ENCODE results near the gene POLR2F. TPM values are rescaled to one million over a fixed set of nuclear protein-coding genes. Genes with fewer than 3 reads are reported as not detected.
"Not testable (repeated sequence)": the region's sequence is repeated elsewhere in the genome, so short reads cannot be mapped to it uniquely, and the experiment has no call there.

POLR2F gene
- total RNA-seq, 1 experiment from 2014 or later, result 138 TPM

DNA sequence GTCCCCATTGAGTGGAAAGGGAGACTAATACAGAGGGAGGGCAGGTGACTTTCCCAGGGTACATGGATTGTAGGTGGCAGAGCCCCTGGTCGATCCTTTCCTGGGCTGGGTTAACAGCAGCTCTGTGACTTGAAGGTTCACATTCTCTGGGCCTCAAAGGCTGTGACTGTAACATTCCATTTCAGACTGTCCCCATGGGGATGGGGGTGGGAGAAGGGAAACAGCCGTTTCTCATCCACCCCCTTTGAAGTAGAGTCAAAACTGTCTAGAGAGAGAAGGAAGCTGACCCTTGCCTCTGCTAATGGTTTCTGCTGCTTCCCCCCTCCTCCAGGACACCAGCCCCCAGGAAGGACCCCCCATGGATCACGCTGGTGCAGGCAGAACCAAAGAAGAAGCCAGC lies 28.2 kb upstream of the POLR2F start:
- no peak for DNase-seq (ENCODE audit: low read depth)

DNA sequence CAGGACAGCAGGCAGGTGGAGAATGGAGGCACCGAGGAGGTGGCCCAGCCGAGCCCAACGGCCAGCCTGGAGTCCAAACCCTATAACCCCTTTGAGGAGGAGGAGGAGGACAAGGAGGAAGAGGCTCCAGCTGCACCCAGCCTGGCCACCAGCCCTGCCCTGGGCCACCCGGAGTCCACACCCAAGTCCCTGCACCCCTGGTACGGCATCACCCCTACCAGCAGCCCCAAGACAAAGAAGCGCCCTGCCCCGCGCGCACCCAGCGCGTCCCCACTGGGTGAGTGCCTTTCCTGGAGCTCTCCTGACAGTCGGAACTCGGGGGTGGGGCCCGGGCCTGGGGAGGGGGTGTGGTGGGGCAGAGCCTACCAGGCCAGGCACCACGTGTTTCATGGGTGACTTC lies 27.7 kb upstream of the POLR2F start:
- DNase-seq (ENCODE audit: low read depth), result no peak

DNA sequence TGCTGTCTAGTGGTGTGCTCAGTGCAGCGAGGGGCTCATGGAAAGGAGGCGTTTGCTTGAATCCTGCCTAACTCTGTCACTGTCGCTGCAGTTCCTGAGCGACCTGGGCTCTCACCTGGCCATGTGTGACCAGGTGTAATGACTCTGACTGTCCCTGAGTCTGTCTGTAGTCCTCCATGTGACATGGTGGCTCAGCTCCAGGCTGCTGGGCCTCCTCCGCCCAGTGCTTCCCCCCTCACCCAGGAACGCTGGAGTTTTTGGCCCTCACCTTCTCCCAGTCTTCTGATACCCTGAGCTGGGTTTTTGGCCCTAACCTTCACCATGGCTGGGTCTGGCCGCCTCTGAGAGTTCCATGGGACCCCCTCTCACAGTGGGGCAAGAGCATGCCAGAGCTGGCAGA lies 27.1 kb upstream of the POLR2F start:
- no peak for DNase-seq (ENCODE audit: low read depth)

DNA sequence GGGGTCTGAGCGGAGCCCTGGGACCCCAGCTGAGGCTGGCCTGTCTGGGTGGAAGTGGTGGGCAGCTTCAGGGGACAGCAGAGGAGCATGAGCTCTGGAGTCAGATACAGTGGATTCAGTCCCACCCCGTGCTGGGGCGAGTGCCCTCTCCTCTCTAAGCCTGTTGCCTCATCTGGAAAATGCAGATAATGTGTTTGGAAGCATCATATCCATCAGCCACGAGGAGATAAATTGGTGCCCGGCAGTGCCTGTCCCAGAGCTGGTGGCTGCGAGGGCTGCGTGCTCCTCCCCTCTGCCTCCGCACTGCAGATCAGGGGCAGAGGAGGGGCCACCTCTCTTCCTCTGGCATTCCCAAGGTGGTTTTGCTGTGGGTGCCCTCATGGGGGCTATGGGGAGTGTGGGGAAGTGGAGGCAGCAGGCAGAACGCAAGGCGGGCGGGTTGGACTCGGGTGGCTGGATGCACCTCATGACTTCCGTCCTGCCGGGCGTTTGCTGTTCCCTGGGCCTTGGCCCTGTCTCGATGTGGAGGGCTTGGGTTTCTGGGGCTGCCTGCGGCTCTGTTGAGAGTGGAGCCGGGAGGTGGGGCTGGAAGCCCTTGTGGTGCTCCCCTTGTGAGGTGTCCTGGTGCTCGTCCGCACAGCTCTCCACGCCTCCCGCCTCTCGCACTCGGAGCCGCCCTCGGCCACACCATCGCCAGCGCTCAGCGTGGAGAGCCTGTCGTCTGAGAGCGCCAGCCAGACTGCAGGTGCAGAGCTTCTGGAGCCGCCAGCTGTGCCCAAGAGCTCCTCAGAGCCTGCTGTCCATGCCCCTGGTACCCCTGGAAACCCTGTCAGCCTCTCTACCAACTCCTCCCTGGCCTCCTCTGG lies 26.5 kb upstream of the POLR2F start:
- no peak for DNase-seq (ENCODE audit: low read depth)

DNA sequence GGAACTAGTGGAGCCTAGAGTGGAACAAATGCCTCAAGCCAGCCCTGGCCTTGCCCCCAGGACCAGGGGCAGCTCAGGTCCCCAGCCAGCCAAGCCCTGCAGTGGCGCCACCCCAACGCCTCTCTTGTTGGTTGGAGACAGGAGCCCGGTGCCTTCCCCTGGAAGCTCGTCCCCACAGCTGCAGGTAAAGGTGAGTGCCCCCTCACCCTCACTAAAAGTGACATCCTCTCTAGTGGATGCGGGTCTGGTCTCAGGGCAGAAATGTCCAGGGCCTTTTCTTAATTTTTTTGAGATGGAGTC lies 25.9 kb upstream of the POLR2F start:
- DNase-seq (ENCODE audit: low read depth), result no peak

DNA sequence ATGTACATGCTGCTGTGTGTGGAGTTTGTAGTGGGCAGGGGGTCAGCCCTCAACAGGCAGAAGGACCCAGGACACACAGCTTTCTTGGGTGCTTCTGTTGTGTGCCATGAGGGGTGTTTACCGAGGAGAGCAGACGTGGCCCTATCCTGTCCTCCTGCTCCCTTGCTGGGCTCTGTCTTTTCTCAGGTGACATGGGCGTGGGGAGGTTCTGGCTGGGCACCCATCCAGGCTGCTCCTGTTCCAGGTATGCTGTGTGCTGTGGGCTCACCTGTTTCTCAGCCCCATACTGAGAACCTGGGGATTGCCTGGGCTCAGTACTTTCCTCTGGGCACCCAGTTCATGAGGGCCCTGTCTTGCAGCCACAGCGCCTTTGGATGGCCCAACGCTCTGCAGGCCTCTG lies 24.1 kb upstream of the POLR2F start:
- DNase-seq (ENCODE audit: low read depth), result no peak

DNA sequence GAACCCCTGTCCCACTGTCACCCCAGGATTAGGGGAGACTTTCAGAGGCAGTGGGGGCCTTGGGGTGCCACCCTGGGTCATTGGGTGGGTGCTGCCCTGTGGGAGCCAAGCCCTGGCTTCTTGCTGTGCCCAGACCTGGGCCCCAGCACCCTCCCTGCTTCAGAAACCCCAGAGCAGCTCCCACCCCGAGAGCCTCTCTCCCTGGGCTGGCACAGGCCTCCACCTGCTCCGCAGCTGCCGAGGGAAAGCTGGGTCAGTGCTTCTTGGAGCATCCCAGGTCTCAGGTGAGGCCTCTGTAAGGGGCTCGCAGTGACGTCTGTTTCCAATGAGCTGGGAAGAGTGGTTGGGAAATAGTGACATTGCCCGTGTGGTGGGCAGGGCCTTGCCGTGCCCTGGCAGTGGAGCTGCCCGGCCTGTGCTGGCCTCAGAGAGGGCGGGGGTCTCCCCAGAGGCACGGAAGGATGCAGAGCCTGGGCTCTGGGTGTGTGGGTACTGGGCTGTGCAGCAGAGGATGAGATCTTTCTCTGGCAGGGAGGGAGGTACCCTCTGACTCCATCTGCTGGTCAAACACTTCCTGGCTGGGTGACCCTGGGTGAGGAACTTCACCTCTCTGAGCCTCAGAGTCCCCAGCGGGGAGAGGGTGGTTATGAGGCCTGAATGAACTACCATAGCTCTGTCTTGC lies 23.1 kb upstream of the POLR2F start:
- peak; percentile 22 for DNase-seq (ENCODE audit: low read depth)

DNA sequence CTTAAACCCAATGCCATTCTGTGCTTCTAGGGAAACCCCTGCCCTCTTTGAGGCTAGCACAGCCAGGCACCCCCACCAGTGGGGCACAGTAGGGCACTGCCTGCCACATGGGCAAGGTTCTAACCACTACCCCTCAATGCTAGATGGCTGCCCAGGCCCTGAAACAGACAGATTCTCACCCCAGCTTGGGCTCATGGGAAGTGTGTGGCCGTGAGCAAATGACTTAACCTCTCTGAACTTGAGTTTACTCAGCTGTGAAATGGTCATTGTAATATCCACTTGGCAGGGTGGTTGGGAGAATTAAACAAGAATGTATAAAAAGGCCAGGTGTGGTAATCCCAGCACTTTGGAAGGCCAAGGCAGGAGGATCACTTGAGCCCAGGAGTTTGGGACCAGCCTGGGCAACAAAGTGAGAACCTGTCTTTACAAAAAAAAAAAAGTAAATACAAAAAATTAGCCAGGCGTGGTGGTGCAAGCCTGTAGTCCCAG lies 22.5 kb upstream of the POLR2F start:
- DNase-seq (ENCODE audit: low read depth), result no peak

DNA sequence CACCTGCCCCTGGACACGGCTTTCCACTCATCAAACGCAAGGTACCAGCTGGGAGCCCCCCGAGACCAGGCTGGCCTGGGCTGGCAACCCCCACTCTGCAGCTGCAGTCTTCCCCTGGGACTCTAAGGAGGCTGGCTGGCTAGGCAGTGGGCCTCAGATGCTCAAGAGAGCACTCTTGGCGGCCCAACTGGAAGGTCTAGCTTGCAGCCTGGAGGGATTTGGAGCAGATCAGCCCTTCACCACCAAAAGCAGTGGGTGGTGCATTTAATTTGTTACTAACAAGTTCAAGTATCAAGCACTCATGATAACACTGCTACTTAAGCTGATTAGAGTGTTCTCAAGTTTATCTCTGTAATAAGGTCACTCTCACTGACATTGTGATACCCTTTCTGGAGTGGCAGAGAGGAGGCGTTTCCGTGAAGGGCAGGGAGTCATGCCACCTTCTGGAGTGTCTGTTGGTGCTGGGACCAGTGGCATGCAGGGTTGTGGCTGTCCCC lies 21.6 kb upstream of the POLR2F start:
- DNase-seq (ENCODE audit: low read depth), result no peak

DNA sequence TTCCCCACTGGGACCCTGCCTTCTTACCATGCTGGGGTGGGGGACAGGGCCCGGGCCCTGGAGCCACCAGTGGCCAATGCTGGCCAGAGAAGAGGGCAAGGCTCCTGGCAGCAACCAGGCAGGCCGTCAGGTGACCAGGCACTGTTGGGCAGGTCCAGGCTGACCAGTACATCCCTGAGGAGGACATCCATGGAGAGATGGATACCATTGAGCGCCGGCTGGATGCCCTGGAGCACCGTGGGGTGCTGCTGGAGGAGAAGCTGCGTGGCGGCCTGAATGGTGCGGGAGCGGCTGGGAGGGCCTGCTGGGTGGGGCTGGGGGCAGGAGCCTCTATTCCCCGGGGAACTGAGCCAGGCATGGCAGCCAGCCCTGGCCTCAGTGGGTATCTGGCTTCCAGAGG lies 21.1 kb upstream of the POLR2F start:
- no peak for DNase-seq (ENCODE audit: low read depth)

DNA sequence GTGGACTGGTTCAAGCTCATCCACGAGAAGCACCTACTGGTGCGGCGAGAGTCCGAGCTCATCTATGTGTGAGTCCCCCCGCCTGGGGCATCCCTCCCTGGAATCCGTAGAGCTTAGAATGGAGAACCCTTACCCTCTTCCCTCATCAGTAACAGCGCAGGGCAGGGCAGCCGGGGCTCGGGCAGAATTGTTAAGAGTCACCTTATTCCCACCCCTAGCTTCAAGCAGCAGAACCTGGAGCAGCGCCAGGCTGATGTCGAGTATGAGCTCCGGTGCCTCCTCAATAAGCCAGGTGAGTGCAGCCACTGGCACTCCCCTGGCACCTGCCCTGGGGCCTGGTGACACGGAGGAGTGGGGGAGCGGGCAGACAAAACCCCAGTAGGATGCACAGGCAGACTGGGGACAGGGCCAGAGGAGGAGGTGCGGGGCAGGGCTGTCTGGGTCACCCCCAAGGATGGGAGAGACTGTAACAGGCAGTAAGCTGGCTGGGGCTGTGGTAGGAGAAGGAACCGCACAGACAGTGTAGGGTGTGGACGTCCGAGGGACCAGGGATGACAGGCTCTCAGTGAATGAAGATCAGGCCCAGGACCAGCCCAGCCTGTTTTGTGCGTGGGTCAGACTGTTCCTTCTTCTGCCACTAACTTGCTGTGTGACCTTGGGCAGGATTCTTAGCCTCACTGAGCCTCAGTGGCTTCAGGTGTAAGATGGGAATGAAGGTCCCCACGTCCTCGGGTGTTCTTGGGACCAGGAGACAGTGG lies 20.5 kb upstream of the POLR2F start:
- DNase-seq (ENCODE audit: low read depth), result no peak

DNA sequence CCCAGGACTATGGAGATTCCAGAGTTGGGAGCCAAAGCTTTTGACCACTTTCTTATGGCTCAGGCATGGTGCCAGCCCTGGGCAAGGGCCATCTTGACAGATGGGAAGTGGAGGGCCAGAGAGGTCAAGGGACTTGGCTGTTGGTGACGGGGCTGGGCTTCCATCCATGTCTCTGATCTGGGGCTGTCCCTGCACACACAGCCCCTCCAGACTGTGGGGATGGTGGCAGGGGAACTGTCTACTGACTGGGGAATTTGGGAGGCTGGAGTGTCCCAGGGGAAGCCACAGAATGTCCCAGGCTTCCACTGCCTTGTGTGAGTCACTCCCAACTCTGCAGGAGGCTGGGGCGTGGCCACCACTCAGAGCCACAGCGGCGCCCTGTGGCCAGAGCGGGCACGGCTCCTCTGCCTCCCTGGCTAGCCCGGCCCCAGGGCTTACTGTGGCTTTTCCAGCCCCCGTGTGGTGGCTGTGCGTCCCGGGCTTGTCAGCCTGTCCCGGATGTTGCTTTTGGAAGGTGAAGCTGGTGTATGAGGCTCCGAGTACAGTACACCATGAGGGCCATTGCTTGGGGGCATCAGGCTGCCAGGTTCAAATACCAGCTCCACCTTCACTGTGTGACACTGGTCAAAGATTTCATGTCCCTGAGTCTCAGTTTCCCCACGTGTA lies 19.7 kb upstream of the POLR2F start:
- peak; percentile 97 for DNase-seq (ENCODE audit: low read depth)

DNA sequence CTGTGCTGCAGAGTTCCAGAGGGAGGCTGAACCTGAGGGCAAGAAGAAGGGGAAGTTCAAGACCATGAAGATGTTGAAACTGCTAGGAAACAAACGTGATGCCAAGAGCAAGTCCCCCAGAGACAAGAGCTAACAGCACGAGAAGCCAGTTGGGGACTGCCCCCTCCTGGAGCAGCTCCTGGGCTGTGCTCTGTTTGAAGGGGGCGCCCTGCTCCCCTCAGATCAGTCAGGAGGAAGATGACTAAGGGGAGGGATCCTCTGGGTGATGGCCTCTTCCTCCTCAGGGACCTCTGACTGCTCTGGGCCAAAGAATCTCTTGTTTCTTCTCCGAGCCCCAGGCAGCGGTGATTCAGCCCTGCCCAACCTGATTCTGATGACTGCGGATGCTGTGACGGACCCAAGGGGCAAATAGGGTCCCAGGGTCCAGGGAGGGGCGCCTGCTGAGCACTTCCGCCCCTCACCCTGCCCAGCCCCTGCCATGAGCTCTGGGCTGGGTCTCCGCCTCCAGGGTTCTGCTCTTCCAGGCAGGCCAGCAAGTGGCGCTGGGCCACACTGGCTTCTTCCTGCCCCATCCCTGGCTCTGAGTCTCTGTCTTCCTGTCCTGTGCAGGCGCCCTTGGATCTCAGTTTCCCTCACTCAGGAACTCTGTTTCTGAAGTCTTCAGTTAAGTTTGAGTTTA lies 12.7 kb upstream of the POLR2F start:
- no peak for DNase-seq (ENCODE audit: low read depth)

DNA sequence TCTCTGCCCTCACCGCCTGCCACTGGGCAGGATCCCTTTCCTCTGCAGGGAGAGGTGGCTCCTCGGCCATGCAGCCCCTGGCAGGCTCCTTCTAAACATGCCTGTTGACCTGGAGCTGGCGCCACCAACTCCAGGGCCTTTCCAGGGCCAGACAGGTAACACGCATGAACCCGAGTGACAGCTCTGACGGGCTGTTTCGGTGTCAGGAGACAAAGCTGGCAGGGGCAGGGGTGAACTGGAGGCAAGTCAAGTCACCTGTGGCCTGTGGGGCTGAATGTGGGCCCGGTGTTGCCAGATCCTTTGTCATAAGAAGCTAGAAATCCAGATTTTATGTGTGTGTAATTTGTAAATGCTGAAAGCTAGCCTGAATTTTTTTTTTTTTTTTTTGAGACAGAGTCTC lies 11.4 kb upstream of the POLR2F start:
- no peak for DNase-seq (ENCODE audit: low read depth)

DNA sequence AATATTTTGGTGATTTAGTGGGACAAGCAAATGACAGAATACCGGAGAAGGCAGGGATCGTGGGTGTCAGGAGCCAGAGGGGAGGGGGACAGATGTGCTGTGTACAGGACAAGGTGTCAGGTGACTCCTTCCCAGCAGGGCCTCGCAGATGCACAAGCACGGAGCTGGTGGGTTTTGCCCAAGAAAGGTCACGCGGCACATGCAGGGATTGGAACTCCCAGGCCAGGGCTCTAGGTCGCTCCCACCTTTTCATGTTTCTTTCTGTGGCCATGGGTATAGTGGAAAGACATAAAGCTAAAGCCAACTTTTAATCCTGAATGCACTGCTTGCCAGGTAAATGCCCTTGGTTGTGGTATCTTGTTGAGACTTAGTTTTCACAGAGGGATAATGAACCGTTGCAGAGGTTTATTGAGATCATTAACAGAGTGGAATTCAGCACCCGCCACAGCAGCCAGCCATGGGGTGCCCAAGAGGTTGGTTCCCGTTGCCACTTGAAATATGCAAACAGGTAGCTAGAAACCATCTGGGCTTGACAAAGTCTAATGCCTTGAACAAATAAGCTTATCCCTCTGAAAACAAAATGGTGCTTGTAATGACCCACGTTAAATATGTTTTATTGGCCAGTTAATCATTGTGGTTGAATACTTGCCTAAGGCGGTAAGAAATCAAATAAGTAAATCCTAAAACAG lies 10.2 kb upstream of the POLR2F start:
- no peak for DNase-seq (ENCODE audit: low read depth)

DNA sequence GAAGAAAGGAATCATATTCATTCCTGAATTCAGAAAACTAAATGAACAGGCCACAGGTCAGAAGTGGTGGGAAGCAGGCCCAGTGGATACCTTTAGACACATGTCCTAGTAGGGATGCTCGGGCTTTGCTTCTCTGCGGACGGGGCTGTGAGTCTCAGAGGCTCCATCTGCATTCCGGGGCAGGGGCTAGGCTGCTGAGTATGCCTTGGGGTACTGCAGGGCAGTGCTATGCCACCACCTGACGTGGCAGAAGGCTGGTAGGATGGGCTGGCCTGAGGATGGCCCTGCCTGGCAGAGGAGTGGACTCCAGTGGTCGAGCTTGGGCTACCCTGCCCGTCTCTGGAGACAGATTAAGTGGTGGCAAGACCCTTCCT lies 9.7 kb upstream of the POLR2F start:
- no peak for DNase-seq (ENCODE audit: low read depth)

DNA sequence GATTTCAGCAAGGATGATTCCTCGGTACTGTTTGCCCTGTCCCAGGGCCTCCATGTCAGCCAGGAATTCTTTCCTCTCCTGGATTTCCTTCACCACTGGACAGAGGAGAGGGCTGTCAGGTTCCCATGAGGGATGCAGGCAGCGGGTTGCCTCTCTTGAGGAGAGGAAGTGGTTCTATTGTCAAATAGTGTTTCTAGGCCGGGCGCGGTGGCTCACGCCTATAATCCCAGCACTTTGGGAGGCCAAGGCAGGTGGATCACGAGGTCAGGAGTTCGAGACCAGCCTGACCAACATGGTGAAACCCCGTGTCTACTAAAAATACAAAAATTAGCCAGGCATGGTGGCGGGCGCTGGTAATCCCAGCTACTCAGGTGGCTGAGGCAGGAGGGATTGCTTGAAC lies 9.1 kb upstream of the POLR2F start:
- DNase-seq (ENCODE audit: low read depth), result not testable (repeated sequence)

DNA sequence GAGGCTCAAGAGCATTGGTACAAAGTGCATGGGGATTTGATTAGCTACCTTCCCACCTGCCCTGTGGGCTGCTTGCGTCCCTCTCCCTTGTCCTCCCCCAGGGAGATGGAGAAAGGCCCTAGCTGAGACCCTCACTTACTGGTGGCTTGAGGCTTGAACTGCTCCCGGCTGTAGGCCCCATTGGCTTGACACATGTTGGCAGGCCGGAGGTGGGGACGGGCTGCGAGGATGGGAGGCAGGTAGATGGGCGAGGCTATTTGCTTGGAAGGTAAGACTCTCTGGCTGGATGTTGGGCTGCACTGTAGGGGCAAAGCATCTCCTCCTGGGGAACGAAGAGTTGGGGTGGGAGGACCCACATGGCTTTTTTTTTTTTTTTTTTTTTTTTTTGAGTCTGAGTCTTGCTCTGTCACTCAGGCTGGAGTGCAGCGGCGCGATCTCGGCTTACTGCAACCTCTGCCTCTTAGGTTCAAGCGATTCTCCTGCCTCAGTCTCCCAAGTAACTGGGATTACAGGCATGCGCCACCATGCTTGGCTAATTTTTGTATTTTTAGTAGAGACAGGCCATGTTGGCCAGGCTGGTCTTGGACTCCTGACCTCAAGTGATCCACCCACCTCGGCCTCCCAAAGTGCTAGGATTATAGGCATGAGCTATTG lies 6.2 kb upstream of the POLR2F start:
- DNase-seq (ENCODE audit: low read depth), result not testable (repeated sequence)

DNA sequence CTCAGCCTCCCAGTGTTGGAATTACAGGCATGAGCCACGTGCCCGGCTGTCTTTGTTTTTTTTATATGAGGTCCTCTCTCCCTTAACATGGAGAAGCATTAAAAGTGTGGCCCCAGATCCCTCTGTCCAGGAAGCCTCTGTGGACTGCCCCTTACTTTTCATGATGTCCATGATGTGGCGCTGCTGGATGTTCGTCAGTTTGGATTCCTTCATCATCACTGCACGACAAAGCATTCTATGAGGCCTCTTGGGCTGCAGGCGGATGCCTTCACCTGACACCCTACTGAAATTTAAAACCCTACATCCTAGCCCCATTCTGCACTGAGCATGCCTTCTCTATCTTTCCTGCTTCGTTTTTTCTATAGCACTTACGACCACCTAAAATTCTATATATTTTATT lies 2.2 kb upstream of the POLR2F start:
- DNase-seq (ENCODE audit: low read depth), result peak; percentile 31

DNA sequence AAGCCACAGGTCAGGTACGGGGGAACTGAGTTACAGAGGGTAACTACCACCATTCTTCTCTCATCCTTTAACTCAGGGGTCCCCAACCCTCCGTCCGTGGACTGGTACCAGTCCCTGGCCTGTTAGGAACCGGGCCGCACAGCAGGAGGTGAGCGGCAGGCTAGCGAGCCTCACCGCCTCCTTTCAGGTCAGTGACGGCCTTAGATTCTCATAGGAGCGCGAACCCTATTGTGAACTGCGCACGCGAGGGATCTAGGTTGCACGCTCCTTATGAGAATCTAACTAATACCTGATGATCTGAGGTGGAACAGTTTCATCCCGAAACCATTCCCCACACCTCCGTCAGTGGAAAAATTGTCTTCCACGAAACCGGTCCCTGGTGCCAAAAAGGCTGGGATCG lies 870 bp upstream of the POLR2F start:
- not testable (repeated sequence) for DNase-seq (ENCODE audit: low read depth)
